H1 (cell line): ENCODE measurements around the gene IL1A. TPM values are rescaled to one million over a fixed set of nuclear protein-coding genes. Genes with fewer than 3 reads are reported as not detected.

Source experiments
- ATF2 ChIP-seq: IDR thresholded peaks from 2 replicates; pipeline ENCODE4 v1.6.1; 2012; ENCODE audit warnings: low read length, inconsistent platforms
- CEBPB ChIP-seq: IDR thresholded peaks from 2 replicates; pipeline ENCODE4 v1.6.1; 2012; ENCODE audit warnings: low read depth, low read length
- HDAC6 ChIP-seq: IDR thresholded peaks from one replicate; pipeline ENCODE4 v1.7.1; 2012; ENCODE audit warnings: low read depth, mild to moderate bottlenecking, inconsistent platforms, low read length, moderate library complexity
- POLR2AphosphoS5 ChIP-seq: IDR thresholded peaks from 2 replicates; pipeline ENCODE4 v1.6.1; 2011; ENCODE audit warnings: low read depth, low read length
- SIN3A ChIP-seq, 2 experiments: IDR thresholded peaks in 1 of 2; conservative IDR thresholded peaks in 1 of 2; 2 replicates each; pipeline ENCODE4 v1.6.1; 2011 to 2012; ENCODE audit warnings: low read length in 2 of 2, improper control_type of control experiment in 1 of 2, low read depth in 1 of 2, mild to moderate bottlenecking in 1 of 2
- SP1 ChIP-seq: IDR thresholded peaks from 2 replicates; pipeline ENCODE4 v1.6.1; 2011; ENCODE audit warnings: low read depth, low read length
- SP4 ChIP-seq: IDR thresholded peaks from 2 replicates; pipeline ENCODE4 v1.6.1; 2012; ENCODE audit warnings: low read length, inconsistent platforms
- polyA plus RNA-seq, 7 experiments: library from polyadenylated mRNA; depleted of rRNA in 3 of 7; stranded (reverse) in 5 of 7; unstranded in 2 of 7; fragments of >200 nt in 5 of 7; fragments of 200-250 nt in 2 of 7; gene quantifications; 1 replicate in 5 of 7; 2 replicates in 1 of 7; 4 replicates in 1 of 7; pipeline versions ENCODE4 v1.2.1 to v1.2.3, GENCODE V29; 2011 to 2013; ENCODE audit warnings: missing spikeins in 2 of 7, mixed read lengths in 2 of 7
- total RNA-seq: library from RNA; stranded (reverse); fragmentation: NEBNext Ultra II Directional; extraction: Animal tissue kit (Norgen Biotek cat#: 25700); gene quantifications from 2 replicates; pipeline ENCODE4 v1.2.1, GENCODE V29; 2021

Gene IL1A
- total and polyA plus RNA-seq, 2 of the 8 experiments (the other 6 are each of a cell fraction or from before 2014, with no cell fraction given), result 0.32 to 0.74 TPM

GRCh38 chr2:112733871-112734270 lies 50.4 kb downstream of the IL1A start (continued):
- TF ChIP-seq HDAC6 (no peak), CEBPB (no peak), POLR2AphosphoS5 (no peak), SP1 (no peak), SIN3A (conservative IDR thresholded peaks at IDR 0.05 in 1 of 2, IDR thresholded peaks at IDR 0.05 in 1 of 2; ENCODE audit: low read depth in 1 of 2, low read length in 2 of 2) (no peak), ATF2 (no peak), SP4 (no peak)
